Smooth muscle cell (in vitro differentiated cells): ENCODE data around the gene PCBP3. TPM values are rescaled to one million over a fixed set of nuclear protein-coding genes. Genes with fewer than 3 reads are reported as not detected.

ENCODE experiments used
- DNase-seq: peaks from one replicate; lab custom pipeline; 2025; ENCODE audit not compliant: unreplicated experiment; lab: John Stamatoyannopoulos, UW
- H2AFZ ChIP-seq: fragments of 200-600 bp; sonication (generic); 2 replicates; pipeline ENCODE4 v1.6.0; 2016; ENCODE audit warnings: antibody characterized with exemption, low read depth, mild to moderate bottlenecking
- H3F3A ChIP-seq: fragments of 200-600 bp; sonication (generic); 2 replicates; pipeline ENCODE4 v1.6.0; 2017; ENCODE audit warnings: antibody characterized with exemption, low read depth
- H3K27ac ChIP-seq: fragments of 200-600 bp; sonication (generic); 2 replicates; pipeline ENCODE4 v1.5.1; 2016; ENCODE audit warnings: low read depth, mild to moderate bottlenecking
- H3K27me3 ChIP-seq: fragments of 200-600 bp; sonication (generic); 2 replicates; pipeline ENCODE4 v1.6.1; 2016; ENCODE audit warnings: low read depth, mild to moderate bottlenecking
- H3K36me3 ChIP-seq: fragments of 200-600 bp; sonication (generic); 2 replicates; pipeline ENCODE4 v1.5.1; 2016; ENCODE audit warnings: low read depth
- H3K4me1 ChIP-seq: fragments of 200-600 bp; sonication (generic); 2 replicates; pipeline ENCODE4 v1.5.1; 2016; ENCODE audit warnings: low read depth
- H3K4me2 ChIP-seq: fragments of 200-600 bp; sonication (generic); 2 replicates; pipeline ENCODE4 v1.6.0; 2016; ENCODE audit warnings: mild to moderate bottlenecking
- H3K4me3 ChIP-seq: fragments of 200-600 bp; sonication (generic); 2 replicates; pipeline ENCODE4 v1.5.1; 2016; ENCODE audit warnings: mild to moderate bottlenecking
- H3K79me2 ChIP-seq: fragments of 200-600 bp; sonication (generic); 2 replicates; pipeline ENCODE4 v1.6.0; 2016; ENCODE audit warnings: low read depth, mild to moderate bottlenecking
- H3K9ac ChIP-seq: fragments of 200-600 bp; sonication (generic); 2 replicates; pipeline ENCODE4 v1.6.0; 2016; ENCODE audit warnings: low read depth
- H3K9me3 ChIP-seq: fragments of 200-600 bp; sonication (generic); replicated peaks from 2 replicates; pipeline ENCODE4 v1.5.1; 2016; ENCODE audit warnings: low read depth
- H4K20me1 ChIP-seq: fragments of 200-600 bp; sonication (generic); 2 replicates; pipeline ENCODE4 v1.6.0; 2016; ENCODE audit warnings: low read depth
- CTCF ChIP-seq: fragments of 200-600 bp; sonication (generic); IDR thresholded peaks from 2 replicates; pipeline ENCODE4 v1.5.1; 2017; ENCODE audit warnings: borderline replicate concordance, mild to moderate bottlenecking, antibody characterized with exemption; ENCODE audit not compliant: insufficient read depth, poor library complexity, severe bottlenecking
- WGBS: methylation state at CpG from one replicate; pipeline ENCODE4 v1.1.7; 2016; ENCODE audit warnings: low lambda C conversion rate; 5-methylcytosine and 5-hydroxymethylcytosine counted together
- polyA plus RNA-seq: library from polyadenylated mRNA; unstranded; fragments of >200 nt; fragmentation: Nextera tagmentation; extraction: Ambion mirVana; gene quantifications from 2 replicates; pipeline ENCODE4 v1.2.1, GENCODE V29; 2016
- total RNA-seq: library from RNA; depleted of rRNA; stranded (reverse); fragments of >200 nt; gene quantifications from 2 replicates; pipeline ENCODE4 v1.2.3, GENCODE V29; 2014

PCBP3 gene
- total and polyA plus RNA-seq, 2 experiments from 2014 or later = 8.9 to 23.1 TPM

DNA sequence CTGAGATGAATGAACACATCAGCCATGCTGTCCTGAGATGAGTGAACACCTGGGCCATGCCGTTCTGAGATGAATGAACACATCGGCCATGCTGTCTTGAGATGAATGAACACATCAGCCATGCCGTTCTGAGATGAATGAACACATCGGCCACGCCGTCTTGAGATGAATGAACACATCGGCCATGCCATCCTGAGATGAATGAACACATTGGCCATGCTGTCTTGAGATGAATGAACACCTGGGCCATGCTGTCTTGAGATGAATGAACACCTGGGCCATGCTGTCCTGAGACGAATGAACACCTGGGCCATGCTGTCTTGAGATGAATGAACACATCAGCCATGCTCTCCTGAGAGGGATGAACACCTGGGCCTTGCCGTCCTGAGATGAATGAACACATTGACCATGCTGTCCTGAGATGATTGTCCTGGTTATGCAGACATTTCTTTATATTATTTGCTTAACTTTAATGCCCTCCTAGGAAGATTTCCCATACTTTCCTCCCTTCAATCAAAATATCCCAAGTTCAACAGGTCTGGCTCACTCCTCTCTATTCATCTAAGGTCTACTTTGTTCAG lies 289.5 kb downstream of the PCBP3 start:
- DNase-seq = no peak
- Histone ChIP-seq H3K4me1 (no peaks in the 10 kb centered on the region), H2AFZ (no peak overlapping the region), H3K79me2 (no peaks in the 10 kb centered on the region), H3K9ac (no peak overlapping the region), H3K27me3 (no peaks in the 10 kb centered on the region), H3K9me3 (no peaks in the 10 kb centered on the region), H3K4me2 (no peak overlapping the region), H3K4me3 (no peak overlapping the region), H4K20me1 (no peaks in the 10 kb centered on the region), H3K27ac (no peak overlapping the region), H3K36me3 (no peaks in the 10 kb centered on the region), H3F3A (no peaks in the 10 kb centered on the region)
- TF ChIP-seq CTCF = no peak
- 83% methylated on average over 9 of the region's 9 CpGs for WGBS

DNA sequence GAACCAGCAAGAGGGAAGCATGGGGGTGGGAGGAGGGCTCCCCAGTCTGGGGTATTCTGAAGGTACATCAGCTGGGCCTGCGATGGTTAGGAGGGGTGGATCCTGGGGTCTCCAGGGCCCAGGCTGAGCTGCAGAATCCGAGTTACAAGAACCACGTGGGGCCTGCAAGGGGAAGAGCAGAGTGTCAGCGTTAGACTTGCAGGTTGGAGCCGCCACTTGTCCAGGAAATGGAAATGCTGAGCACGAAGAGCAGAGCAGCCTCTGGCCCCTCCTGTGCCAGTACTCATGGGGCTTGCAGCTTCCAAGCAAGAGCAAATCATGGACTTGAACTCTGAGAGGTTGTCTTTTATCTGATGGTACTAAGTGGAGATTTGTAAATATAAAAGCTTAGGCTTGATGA lies 290.6 kb downstream of the PCBP3 start:
- H3K4me2 ChIP-seq = no peak overlapping the region
- H3K27me3 ChIP-seq = no peaks in the 10 kb centered on the region
- H4K20me1 ChIP-seq = no peaks in the 10 kb centered on the region
- H3K27ac ChIP-seq = no peak overlapping the region
- H3F3A ChIP-seq = no peaks in the 10 kb centered on the region
- H3K4me3 ChIP-seq = no peak overlapping the region
- no peaks in the 10 kb centered on the region for H3K9me3 ChIP-seq
- TF ChIP-seq CTCF = no peak
- no peaks in the 10 kb centered on the region for H3K4me1 ChIP-seq
- no peak overlapping the region for H3K9ac ChIP-seq
- WGBS = 86% methylated on average over 6 of the region's 6 CpGs
- H3K36me3 ChIP-seq = no peaks in the 10 kb centered on the region
- no peak overlapping the region for H2AFZ ChIP-seq
- DNase-seq = no peak
- H3K79me2 ChIP-seq = no peaks in the 10 kb centered on the region

DNA sequence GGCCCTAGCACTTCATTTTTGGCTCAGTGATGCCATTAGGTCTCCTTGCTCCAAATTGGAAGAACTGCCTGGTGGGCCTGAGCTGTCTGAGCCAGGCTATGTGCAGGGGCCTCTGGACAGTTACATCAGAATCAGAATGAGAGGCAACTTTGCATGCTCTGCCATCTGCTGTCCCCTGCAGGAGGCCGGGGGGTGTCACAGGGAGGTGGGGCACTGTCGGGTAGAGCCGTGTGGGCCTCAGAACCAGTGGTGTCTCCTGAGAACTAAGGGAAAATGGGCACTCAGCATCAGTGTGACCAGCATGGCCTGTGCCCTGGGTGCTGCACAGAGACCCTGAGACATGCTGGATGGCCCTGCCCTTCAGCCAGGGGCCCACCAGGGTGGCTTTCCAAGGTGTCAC lies 291.0 kb downstream of the PCBP3 start:
- H3K4me1 ChIP-seq = no peaks in the 10 kb centered on the region
- TF ChIP-seq CTCF = no peak
- DNase-seq = no peak

GRCh38 chr21:45935628-45936027 lies 292.1 kb downstream of the PCBP3 start:
- Histone ChIP-seq H2AFZ (no peak overlapping the region), H3K27me3 (no peaks in the 10 kb centered on the region), H3K9ac (no peak overlapping the region), H4K20me1 (no peaks in the 10 kb centered on the region), H3K4me2 (no peak overlapping the region), H3K4me1 (no peaks in the 10 kb centered on the region), H3K27ac (no peak overlapping the region), H3F3A (no peaks in the 10 kb centered on the region), H3K4me3 (no peak overlapping the region), H3K79me2 (no peaks in the 10 kb centered on the region), H3K9me3 (no peaks in the 10 kb centered on the region), H3K36me3 (no peaks in the 10 kb centered on the region)
- no peak for TF ChIP-seq CTCF
- 89% methylated on average over 3 of the region's 3 CpGs for WGBS
- DNase-seq = no peak

More for the DNA sequence above, 291.0 kb downstream of the PCBP3 start:
- no peaks in the 10 kb centered on the region for H3K9me3 ChIP-seq
- H3K4me2 ChIP-seq = no peak overlapping the region
- H3K4me3 ChIP-seq = no peak overlapping the region
- no peak overlapping the region for H2AFZ ChIP-seq
- no peaks in the 10 kb centered on the region for H3K27me3 ChIP-seq
- H3F3A ChIP-seq = no peaks in the 10 kb centered on the region
- no peaks in the 10 kb centered on the region for H4K20me1 ChIP-seq
- H3K9ac ChIP-seq = no peak overlapping the region
- no peaks in the 10 kb centered on the region for H3K79me2 ChIP-seq
- H3K27ac ChIP-seq = no peak overlapping the region
- H3K36me3 ChIP-seq = no peaks in the 10 kb centered on the region
- WGBS = 87% methylated on average over 3 of the region's 3 CpGs
